Measurements from ENCODE around the gene PDILT. TPM values are rescaled to one million over a fixed set of nuclear protein-coding genes. Genes with fewer than 3 reads are reported as not detected.

The PDILT gene
- total RNA-seq, 1 donor from 2014 or later: not detected

- H3K4me3 Mint-ChIP-seq (ENCODE audit: unreplicated experiment): no peak overlapping the region
- peaks cover 1% of the 10 kb centered on the region for H3K27me3 Mint-ChIP-seq (ENCODE audit: unreplicated experiment)
- H3K27ac Mint-ChIP-seq (ENCODE audit: unreplicated experiment): no peak overlapping the region
- TF ChIP-seq CTCF (IDR thresholded peaks at IDR 0.05; ENCODE audit: partially characterized antibody, unreplicated experiment): no peak
- no peak for DNase-seq
- no peaks in the 10 kb centered on the region for H3K36me3 Mint-ChIP-seq (ENCODE audit: unreplicated experiment)
- H3K4me1 Mint-ChIP-seq (ENCODE audit: low read depth, unreplicated experiment): peaks cover 2% of the 10 kb centered on the region
- peaks cover 2% of the 10 kb centered on the region for H3K9me3 Mint-ChIP-seq (ENCODE audit: unreplicated experiment)
Measured at GRCh38 chr16:20336955-20337354, 67.6 kb downstream of the PDILT start.

GRCh38 chr16:20334396-20334795, 70.1 kb downstream of the PDILT start:
- Mint-ChIP-seq H3K9me3 (ENCODE audit: unreplicated experiment) (peaks cover 2% of the 10 kb centered on the region), H3K4me3 (ENCODE audit: unreplicated experiment) (no peak overlapping the region), H3K27me3 (ENCODE audit: unreplicated experiment) (peaks cover 1% of the 10 kb centered on the region), H3K36me3 (ENCODE audit: unreplicated experiment) (no peaks in the 10 kb centered on the region), H3K4me1 (ENCODE audit: low read depth, unreplicated experiment) (peaks cover 6% of the 10 kb centered on the region), H3K27ac (ENCODE audit: unreplicated experiment) (no peak overlapping the region)
- no peak for DNase-seq
- TF ChIP-seq CTCF (IDR thresholded peaks at IDR 0.05; ENCODE audit: partially characterized antibody, unreplicated experiment): no peak

DNA sequence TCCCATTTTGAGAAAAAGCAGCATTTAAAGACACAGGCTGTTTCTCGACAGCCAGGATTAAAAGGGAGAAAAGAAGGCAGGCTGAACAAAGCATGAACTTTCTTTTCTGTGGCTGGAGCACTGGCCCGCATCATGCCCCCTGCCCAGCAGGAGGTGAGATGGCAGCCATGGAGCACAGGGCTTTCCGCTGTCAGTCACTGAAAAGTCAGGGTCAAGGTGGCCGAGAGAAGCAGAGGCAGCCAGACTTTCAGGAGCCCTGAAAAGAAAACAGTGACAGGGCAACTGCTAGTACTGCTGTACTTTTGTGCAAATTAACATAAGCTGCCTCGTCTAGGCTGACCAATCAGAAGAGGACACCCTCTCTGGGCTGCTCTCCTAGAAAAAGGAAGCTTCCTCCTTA, 71.4 kb downstream of the PDILT start:
- H3K4me1 Mint-ChIP-seq (ENCODE audit: low read depth, unreplicated experiment): peaks cover 4% of the 10 kb centered on the region
- peaks cover 1% of the 10 kb centered on the region for H3K27me3 Mint-ChIP-seq (ENCODE audit: unreplicated experiment)
- peaks cover under 1% of the 10 kb centered on the region for H3K9me3 Mint-ChIP-seq (ENCODE audit: unreplicated experiment)
- no peak for TF ChIP-seq CTCF (IDR thresholded peaks at IDR 0.05; ENCODE audit: partially characterized antibody, unreplicated experiment)
- no peak overlapping the region for H3K4me3 Mint-ChIP-seq (ENCODE audit: unreplicated experiment)
- DNase-seq: no peak
- H3K36me3 Mint-ChIP-seq (ENCODE audit: unreplicated experiment): no peaks in the 10 kb centered on the region
- no peak overlapping the region for H3K27ac Mint-ChIP-seq (ENCODE audit: unreplicated experiment)

DNA sequence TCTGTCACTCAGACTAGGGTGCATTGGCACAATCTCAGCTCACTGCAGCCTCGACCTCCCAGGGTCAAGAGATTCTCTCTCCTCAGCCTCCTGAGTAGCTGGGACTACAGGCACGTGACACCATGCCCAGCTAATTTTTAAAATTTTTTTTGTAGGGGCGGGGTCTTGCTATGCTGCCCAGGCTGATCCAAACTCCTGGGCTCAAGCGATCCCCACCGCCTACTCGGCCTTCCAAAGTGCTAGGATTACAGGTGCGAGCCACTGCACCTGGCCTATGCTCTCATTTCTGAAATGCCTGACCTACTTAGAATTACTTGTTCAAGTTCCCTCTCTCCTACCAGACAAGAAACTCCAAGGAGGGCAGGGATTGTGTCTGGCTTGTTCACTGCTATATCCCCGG, 72.1 kb downstream of the PDILT start:
- Mint-ChIP-seq H3K4me1 (ENCODE audit: low read depth, unreplicated experiment) (peaks cover 4% of the 10 kb centered on the region), H3K27ac (ENCODE audit: unreplicated experiment) (no peak overlapping the region), H3K4me3 (ENCODE audit: unreplicated experiment) (no peak overlapping the region), H3K36me3 (ENCODE audit: unreplicated experiment) (no peaks in the 10 kb centered on the region), H3K9me3 (ENCODE audit: unreplicated experiment) (no peaks in the 10 kb centered on the region), H3K27me3 (ENCODE audit: unreplicated experiment) (peaks cover 1% of the 10 kb centered on the region)
- no peak for DNase-seq
- TF ChIP-seq CTCF (IDR thresholded peaks at IDR 0.05; ENCODE audit: partially characterized antibody, unreplicated experiment): no peak

DNA sequence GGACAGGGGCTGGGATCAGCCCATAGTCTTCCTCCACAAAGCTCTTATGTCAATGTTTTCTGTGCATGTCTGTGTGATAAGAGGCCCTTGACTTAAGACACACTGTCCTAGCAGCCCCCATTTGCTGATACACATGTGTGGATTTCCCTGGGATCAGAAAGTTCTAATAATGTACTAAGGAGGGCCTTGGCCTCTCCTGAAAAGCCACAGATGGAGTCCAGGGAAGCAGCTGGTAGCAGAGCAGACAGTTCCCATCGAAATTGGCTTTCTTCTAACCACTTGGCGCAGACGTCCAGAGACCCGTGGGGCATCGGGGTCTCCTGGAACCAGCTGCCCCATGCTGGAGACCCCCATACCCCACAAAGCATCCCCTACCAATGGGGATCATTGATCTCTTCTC, 72.9 kb downstream of the PDILT start:
- no peak for DNase-seq
- no peak overlapping the region for H3K27ac Mint-ChIP-seq (ENCODE audit: unreplicated experiment)
- H3K36me3 Mint-ChIP-seq (ENCODE audit: unreplicated experiment): no peaks in the 10 kb centered on the region
- no peaks in the 10 kb centered on the region for H3K9me3 Mint-ChIP-seq (ENCODE audit: unreplicated experiment)
- H3K4me3 Mint-ChIP-seq (ENCODE audit: unreplicated experiment): no peak overlapping the region
- H3K27me3 Mint-ChIP-seq (ENCODE audit: unreplicated experiment): no peaks in the 10 kb centered on the region
- peaks cover 4% of the 10 kb centered on the region for H3K4me1 Mint-ChIP-seq (ENCODE audit: low read depth, unreplicated experiment)
- no peak for TF ChIP-seq CTCF (IDR thresholded peaks at IDR 0.05; ENCODE audit: partially characterized antibody, unreplicated experiment)
